Gastrocnemius medialis (tissue), 4 donors: ENCODE results near the gene PCDH9. TPM values are rescaled to one million over a fixed set of nuclear protein-coding genes. Genes with fewer than 3 reads are reported as not detected.
"Not testable (repeated sequence)": the region's sequence is repeated elsewhere in the genome, so short reads cannot be mapped to it uniquely, and the experiment has no call there.

Source experiments
- ATAC-seq, 2 donors: fragments of 150-250 bp; one replicate each; pipeline ENCODE4 v1.9.1; 2016
- DNase-seq, 2 donors: peaks; one replicate each; pipeline ENCODE4 v3.0.0-alpha.2; 2019
- H3K27ac ChIP-seq, 4 donors: fragments of 200-600 bp; sonication (generic); 1 replicate in 1 of 4; 2 replicates in 3 of 4; pipeline ENCODE4 v1.5.1; 2016 to 2018; ENCODE audit warnings: mild to moderate bottlenecking in 2 of 4, moderate library complexity in 1 of 4
- H3K27me3 ChIP-seq, 3 donors: fragments of 200-600 bp; sonication (generic) in 2 of 3; 1 replicate in 1 of 3; 2 replicates in 2 of 3; pipeline versions ENCODE4 v1.5.1 to v1.6.0; 2016 to 2019; ENCODE audit warnings: mild to moderate bottlenecking in 1 of 3, moderate library complexity in 1 of 3
- H3K36me3 ChIP-seq, 2 donors: fragments of 200-600 bp; sonication (generic) in 1 of 2; one replicate each; pipeline ENCODE4 v1.5.1; 2017 to 2018
- H3K4me1 ChIP-seq, 2 donors: fragments of 200-600 bp; sonication (generic) in 1 of 2; one replicate each; pipeline ENCODE4 v1.5.1; 2016 to 2017; ENCODE audit warnings: mild to moderate bottlenecking in 2 of 2
- H3K4me3 ChIP-seq, 4 donors: fragments of 200-600 bp; sonication (generic) in 3 of 4; 1 replicate in 1 of 4; 2 replicates in 3 of 4; pipeline ENCODE4 v1.5.1; 2016 to 2019; ENCODE audit warnings: mild to moderate bottlenecking in 2 of 4
- H3K9me3 ChIP-seq, 3 donors: fragments of 200-600 bp; sonication (generic) in 2 of 3; 1 replicate in 1 of 3; 2 replicates in 2 of 3; pipeline ENCODE4 v1.5.1; 2016 to 2019
- CTCF ChIP-seq, 5 experiments: fragments of 450-650 bp in 3 of 5; fragments of 200-600 bp in 2 of 5; sonication (generic) in 2 of 5; IDR thresholded peaks in 4 of 5; conservative IDR thresholded peaks in 1 of 5; 1 replicate in 4 of 5; 2 replicates in 1 of 5; pipeline ENCODE4 v1.5.1; 2016 to 2019; ENCODE audit warnings: antibody characterized with exemption in 5 of 5, mild to moderate bottlenecking in 3 of 5, moderate library complexity in 3 of 5
- POLR2A ChIP-seq, 2 donors: fragments of 450-650 bp; IDR thresholded peaks; one replicate each; pipeline ENCODE4 v1.6.1; 2017; ENCODE audit warnings: antibody characterized with exemption in 2 of 2, mild to moderate bottlenecking in 2 of 2, moderate library complexity in 2 of 2
- in situ Hi-C, 4 donors: fragments of 200-750 bp; cut with MboI; loops; one replicate each; pipeline versions ENCODE4 v1.15.0 to v1.8.0; 2017; ENCODE audit warnings: low sequenced_read_pairs in 4 of 4
- intact Hi-C: fragments of 100-400 bp; cut with DNase I; formaldehyde crosslinking; loops from one replicate; pipeline ENCODE4 v1.15.1; 2023; ENCODE audit warnings: low total_unique reads
- total RNA-seq, 4 donors: library from RNA; depleted of rRNA; stranded (reverse); fragments of >200 nt; gene quantifications; one replicate each; pipeline versions ENCODE4 v1.1.0 to v1.2.3, GENCODE V29; 2016

The PCDH9 gene
- total RNA-seq, 4 donors from 2014 or later: 1.4 to 2.1 (median 1.9) TPM

GRCh38 chr13:66895780-66896179 lies 334.4 kb downstream of the PCDH9 start:
- Histone ChIP-seq H3K4me1 (no peaks in the 10 kb centered on the region), H3K27me3 (no peaks in the 10 kb centered on the region), H3K9me3 (no peaks in the 10 kb centered on the region), H3K36me3 (no peaks in the 10 kb centered on the region), H3K27ac (no peak overlapping the region), H3K4me3 (no peak overlapping the region)
- DNase-seq: no peak
- in situ Hi-C loops (no loop called here), intact Hi-C loops (no loop called here)
- TF ChIP-seq POLR2A (IDR thresholded peaks at IDR 0.05): no peak
- no peak for TF ChIP-seq CTCF (IDR thresholded peaks at IDR 0.05 in 4 of 5, conservative IDR thresholded peaks at IDR 0.05 in 1 of 5)
- ATAC-seq: no peak

GRCh38 chr13:66895320-66895719 lies 334.8 kb downstream of the PCDH9 start:
- H3K36me3 ChIP-seq: no peaks in the 10 kb centered on the region
- DNase-seq (no peak), ATAC-seq (no peak)
- H3K27ac ChIP-seq: no peak overlapping the region
- no peaks in the 10 kb centered on the region for H3K27me3 ChIP-seq
- intact Hi-C loops: no loop called here
- in situ Hi-C loops: no loop called here
- no peaks in the 10 kb centered on the region for H3K4me1 ChIP-seq
- no peaks in the 10 kb centered on the region for H3K9me3 ChIP-seq
- no peak overlapping the region for H3K4me3 ChIP-seq
- TF ChIP-seq POLR2A (IDR thresholded peaks at IDR 0.05) (no peak), CTCF (IDR thresholded peaks at IDR 0.05 in 4 of 5, conservative IDR thresholded peaks at IDR 0.05 in 1 of 5) (no peak)

- Histone ChIP-seq H3K27me3 (no peaks in the 10 kb centered on the region), H3K36me3 (no peaks in the 10 kb centered on the region)
Measured at GRCh38 chr13:66888698-66889097, 341.4 kb downstream of the PCDH9 start.

GRCh38 chr13:66887088-66887487 lies 343.0 kb downstream of the PCDH9 start:
- no peaks in the 10 kb centered on the region for H3K27me3 ChIP-seq
- no peaks in the 10 kb centered on the region for H3K9me3 ChIP-seq
- in situ Hi-C loops: no loop called here
- H3K4me3 ChIP-seq: no peak overlapping the region
- no peak overlapping the region for H3K27ac ChIP-seq
- TF ChIP-seq POLR2A (IDR thresholded peaks at IDR 0.05) (no peak), CTCF (IDR thresholded peaks at IDR 0.05 in 4 of 5, conservative IDR thresholded peaks at IDR 0.05 in 1 of 5) (no peak)
- no peak for ATAC-seq
- H3K4me1 ChIP-seq: no peaks in the 10 kb centered on the region
- DNase-seq: no peak
- H3K36me3 ChIP-seq: no peaks in the 10 kb centered on the region
- intact Hi-C loops: no loop called here

More at GRCh38 chr13:66888698-66889097, 341.4 kb downstream of the PCDH9 start:
- no peaks in the 10 kb centered on the region for H3K9me3 ChIP-seq
- H3K27ac ChIP-seq: no peak overlapping the region
- no peaks in the 10 kb centered on the region for H3K4me1 ChIP-seq
- intact Hi-C loops: no loop called here
- ATAC-seq (no peak), DNase-seq (no peak)
- no peak for TF ChIP-seq POLR2A (IDR thresholded peaks at IDR 0.05)
- TF ChIP-seq CTCF (IDR thresholded peaks at IDR 0.05 in 4 of 5, conservative IDR thresholded peaks at IDR 0.05 in 1 of 5): no peak
- in situ Hi-C loops: no loop called here
- no peak overlapping the region for H3K4me3 ChIP-seq

GRCh38 chr13:66886264-66886663 lies 343.9 kb downstream of the PCDH9 start:
- no peak for ATAC-seq
- in situ Hi-C loops: no loop called here
- H3K9me3 ChIP-seq: no peaks in the 10 kb centered on the region
- H3K4me3 ChIP-seq: no peak overlapping the region
- no peaks in the 10 kb centered on the region for H3K27me3 ChIP-seq
- H3K36me3 ChIP-seq: no peaks in the 10 kb centered on the region
- intact Hi-C loops: no loop called here
- DNase-seq: no peak
- H3K27ac ChIP-seq: no peak overlapping the region
- TF ChIP-seq POLR2A (IDR thresholded peaks at IDR 0.05) (no peak), CTCF (IDR thresholded peaks at IDR 0.05 in 4 of 5, conservative IDR thresholded peaks at IDR 0.05 in 1 of 5) (no peak)
- no peaks in the 10 kb centered on the region for H3K4me1 ChIP-seq

- H3K4me1 ChIP-seq, H3K9me3 ChIP-seq, ATAC-seq, H3K27ac ChIP-seq, H3K4me3 ChIP-seq, DNase-seq, in situ Hi-C loops, H3K36me3 ChIP-seq, intact Hi-C loops, H3K27me3 ChIP-seq: not testable (repeated sequence)
Measured at GRCh38 chr13:66881170-66881569, 349.0 kb downstream of the PCDH9 start.
